GM19438 (cell line): Measurements from ENCODE around the gene KCNJ1.

Experiments used
- ATAC-seq: cut with Tn5 transposase; IDR thresholded peaks from one replicate; pipeline ENCODE4 v1.9.1; 2021; ENCODE audit warnings: low read depth; ENCODE audit not compliant: unreplicated experiment

Gene KCNJ1

DNA sequence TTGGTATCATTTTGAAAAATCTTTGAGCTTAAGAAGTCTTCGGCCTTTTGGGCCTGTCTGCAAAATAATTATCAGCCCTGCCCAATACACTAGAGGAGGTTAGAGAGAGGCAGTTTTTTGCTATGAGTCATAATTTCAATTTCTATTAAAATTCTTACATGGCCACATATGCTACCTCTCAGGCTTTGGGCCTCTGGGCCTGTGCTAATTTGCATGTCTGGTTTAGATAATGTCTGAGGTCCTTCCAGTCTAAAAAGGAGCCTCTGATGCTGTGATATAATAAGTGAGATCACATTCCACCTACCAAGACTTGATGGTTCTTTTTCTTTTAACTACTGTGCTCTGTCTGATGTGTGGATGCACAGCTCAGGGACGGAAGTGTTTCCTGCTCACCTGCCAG lies 70.8 kb downstream of the KCNJ1 start:
- ATAC-seq: peak; percentile 92

DNA sequence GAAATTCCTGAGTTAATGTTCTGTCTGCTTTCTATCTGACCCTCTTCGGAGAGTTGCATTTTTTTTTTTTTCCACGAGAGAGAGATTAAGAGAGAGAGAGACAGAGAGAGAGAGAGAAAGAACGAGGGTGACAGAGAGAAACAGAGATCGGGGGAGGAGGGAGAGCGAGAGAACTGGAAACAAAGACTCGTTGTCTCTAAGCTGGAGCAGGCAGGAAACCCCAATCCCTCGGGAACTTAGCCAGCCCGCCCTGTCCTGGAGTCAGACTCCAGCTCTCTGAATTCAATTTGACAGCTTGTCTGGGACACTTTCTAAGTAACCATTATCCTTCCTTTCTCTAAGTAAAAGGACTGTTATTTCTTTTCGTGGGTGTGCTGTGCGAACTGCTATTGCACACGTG lies 76.9 kb downstream of the KCNJ1 start:
- ATAC-seq: no peak

DNA sequence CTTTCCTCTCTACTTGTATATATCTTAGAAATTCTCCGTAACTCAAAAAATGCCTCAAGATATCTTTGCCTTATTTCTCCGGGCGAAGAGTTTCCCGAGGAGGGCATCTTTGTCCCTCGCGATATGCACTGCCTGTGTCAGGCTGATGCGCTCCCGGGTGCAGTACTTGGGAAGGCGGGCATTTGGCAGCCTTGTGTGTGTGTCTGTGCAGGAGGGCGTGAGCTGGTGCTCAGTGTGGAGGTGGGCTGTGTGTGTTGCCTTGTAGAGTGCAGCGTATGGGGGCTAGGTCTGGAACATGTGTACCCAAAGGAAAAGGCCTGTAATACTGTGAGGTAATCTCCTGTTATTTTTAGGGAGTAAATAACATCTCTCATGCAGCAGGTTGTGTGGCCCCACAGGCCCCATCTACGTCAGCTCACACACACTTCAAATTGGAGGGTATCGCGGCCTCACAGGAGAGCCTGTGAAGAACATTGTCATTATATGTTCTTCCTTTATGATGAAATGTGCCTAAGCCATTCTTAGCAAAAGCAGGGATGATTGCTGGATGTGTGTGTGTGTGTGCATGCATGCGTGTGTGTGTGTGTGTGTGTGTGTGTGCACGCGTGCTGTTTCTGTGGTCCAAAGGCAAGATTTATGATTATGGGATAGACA lies 77.5 kb downstream of the KCNJ1 start:
- no peak for ATAC-seq
